Erythroblast (primary cell): Measurements from ENCODE around the gene CRYBA4.

Experiments
- GATA1 ChIP-seq: IDR thresholded peaks from 2 replicates; pipeline ENCODE4 v1.6.1; 2011; ENCODE audit warnings: low read depth, mild to moderate bottlenecking, control low read depth, low read length, moderate library complexity
- POLR2A ChIP-seq: IDR thresholded peaks from 2 replicates; pipeline ENCODE4 v1.6.1; 2011; ENCODE audit warnings: mild to moderate bottlenecking, low read length

DNA sequence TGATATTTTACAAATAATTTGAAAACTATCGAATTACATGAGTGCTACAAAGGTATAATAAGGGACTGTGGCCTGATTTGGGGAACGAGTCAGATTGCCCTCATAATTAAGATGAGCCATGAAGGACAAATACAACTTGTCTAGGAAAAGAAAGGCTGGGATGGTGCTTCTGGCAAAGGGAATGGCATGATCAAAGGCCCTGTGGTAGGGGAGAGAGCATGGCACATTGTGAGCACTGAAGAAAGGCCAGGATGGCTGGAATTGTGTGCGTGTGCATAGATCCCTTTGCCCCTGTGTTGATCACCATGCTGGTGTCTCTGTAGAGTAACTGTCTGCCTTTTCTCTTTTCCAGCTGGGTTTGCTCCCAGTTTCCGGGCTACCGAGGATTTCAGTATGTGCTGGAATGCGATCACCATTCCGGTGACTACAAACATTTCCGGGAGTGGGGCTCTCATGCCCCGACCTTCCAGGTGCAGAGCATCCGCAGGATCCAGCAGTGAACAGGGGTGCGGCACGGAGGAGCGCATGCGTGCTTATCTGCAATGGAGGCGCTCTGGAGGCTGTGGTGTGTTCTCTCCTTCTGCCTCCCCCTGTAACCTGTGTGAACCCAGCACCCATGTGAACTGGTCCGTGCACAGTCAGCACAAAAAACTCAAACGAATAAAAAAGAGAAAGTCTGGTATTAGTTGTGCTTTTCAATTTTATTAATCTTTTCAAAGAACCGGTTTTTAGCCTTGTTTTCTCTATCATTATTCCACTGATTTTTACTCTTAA, 8.4 kb downstream of the CRYBA4 start:
- TF ChIP-seq POLR2A (no peak), GATA1 (no peak)
